ENCODE results near the gene ARHGEF19.
"Not testable (repeated sequence)": the region's sequence is repeated elsewhere in the genome, so short reads cannot be mapped to it uniquely, and the experiment has no call there.

The ARHGEF19 gene

GRCh38 chr1:16235347-16235746, 22.9 kb upstream of the ARHGEF19 start:
- H3K27me3 Mint-ChIP-seq = no peaks in the 10 kb centered on the region
- H3K9me3 Mint-ChIP-seq = no peaks in the 10 kb centered on the region
- no peaks in the 10 kb centered on the region for H3K36me3 Mint-ChIP-seq
- peak overlapping the region; percentile 47 for H3K4me3 Mint-ChIP-seq
- peak overlapping the region; percentile 59 for H3K27ac Mint-ChIP-seq
- H3K4me1 Mint-ChIP-seq = peaks cover 25% of the 10 kb centered on the region

GRCh38 chr1:16233431-16233830, 21.0 kb upstream of the ARHGEF19 start:
- H3K4me3 Mint-ChIP-seq = no peak overlapping the region
- H3K27ac Mint-ChIP-seq = no peak overlapping the region
- H3K36me3 Mint-ChIP-seq = no peaks in the 10 kb centered on the region
- H3K4me1 Mint-ChIP-seq = peaks cover 24% of the 10 kb centered on the region
- no peaks in the 10 kb centered on the region for H3K9me3 Mint-ChIP-seq
- peaks cover 5% of the 10 kb centered on the region for H3K27me3 Mint-ChIP-seq

- no peaks in the 10 kb centered on the region for H3K36me3 Mint-ChIP-seq
- no peak overlapping the region for H3K27ac Mint-ChIP-seq
- H3K4me3 Mint-ChIP-seq = no peak overlapping the region
- peaks cover 25% of the 10 kb centered on the region for H3K4me1 Mint-ChIP-seq
- H3K27me3 Mint-ChIP-seq = peaks cover 15% of the 10 kb centered on the region
- H3K9me3 Mint-ChIP-seq = no peaks in the 10 kb centered on the region
Observed at GRCh38 chr1:16232316-16232710, 19.9 kb upstream of the ARHGEF19 start.

DNA sequence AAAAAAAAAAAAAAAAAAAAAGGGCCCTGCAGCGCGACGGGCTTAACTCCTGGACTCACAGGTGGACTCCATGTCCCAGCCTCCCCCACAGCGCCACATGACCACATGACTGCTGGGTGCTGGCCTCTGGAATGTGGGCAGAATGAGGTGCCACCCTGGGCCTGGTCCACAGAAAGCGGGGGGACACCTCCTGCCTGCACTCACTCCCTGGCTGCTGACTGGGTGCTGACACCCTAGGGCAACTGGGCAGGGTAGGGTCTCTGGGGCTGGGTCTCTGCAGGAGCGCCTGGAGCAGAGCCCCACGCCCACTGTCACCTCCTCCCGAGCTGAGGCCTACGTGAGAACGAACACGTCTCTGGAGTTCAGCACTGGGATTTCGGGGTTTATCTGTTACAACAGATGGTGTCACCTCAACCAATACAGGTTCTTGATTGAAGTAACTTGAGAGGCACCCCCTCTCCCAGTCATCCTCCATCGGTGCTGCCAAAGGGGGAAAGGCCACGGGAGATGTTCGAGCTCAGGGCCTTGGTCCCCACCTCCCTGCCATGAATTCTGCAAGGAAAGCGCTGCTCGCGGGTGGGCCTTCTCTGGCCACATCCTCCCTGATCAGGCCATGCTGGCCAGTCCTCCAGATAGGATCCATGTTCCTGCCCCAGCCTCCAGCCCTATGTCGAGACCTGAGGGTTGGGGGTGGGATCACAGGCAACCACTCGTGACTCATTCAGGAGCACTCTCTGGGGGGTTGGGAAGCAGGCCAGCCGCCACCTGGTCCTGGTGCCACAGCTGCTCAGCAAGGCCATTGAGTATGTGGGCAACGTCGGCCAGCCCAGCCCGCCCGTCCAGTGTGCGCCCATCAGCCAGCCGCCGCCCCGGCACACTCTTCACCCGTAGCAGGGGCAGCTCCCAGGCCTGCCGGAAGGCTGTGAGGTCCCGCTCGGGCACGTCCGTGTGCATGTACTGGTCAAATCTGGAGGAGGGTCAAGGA, 19.2 kb upstream of the ARHGEF19 start:
- Mint-ChIP-seq H3K9me3 (no peaks in the 10 kb centered on the region), H3K27ac (no peak overlapping the region), H3K4me3 (no peak overlapping the region)

GRCh38 chr1:16230744-16231143, 18.3 kb upstream of the ARHGEF19 start:
- Mint-ChIP-seq H3K4me3 (no peak overlapping the region), H3K27me3 (peaks cover 24% of the 10 kb centered on the region), H3K27ac (no peak overlapping the region), H3K9me3 (no peaks in the 10 kb centered on the region), H3K4me1 (peaks cover 15% of the 10 kb centered on the region), H3K36me3 (peaks cover 5% of the 10 kb centered on the region)

More for the DNA sequence above, 19.2 kb upstream of the ARHGEF19 start:
- H3K27me3 Mint-ChIP-seq = peaks cover 17% of the 10 kb centered on the region
- peaks cover 22% of the 10 kb centered on the region for H3K4me1 Mint-ChIP-seq
- H3K36me3 Mint-ChIP-seq = no peaks in the 10 kb centered on the region

- H3K27me3 Mint-ChIP-seq = peaks cover 24% of the 10 kb centered on the region
- H3K27ac Mint-ChIP-seq = no peak overlapping the region
- no peak overlapping the region for H3K4me3 Mint-ChIP-seq
- H3K36me3 Mint-ChIP-seq = peaks cover 5% of the 10 kb centered on the region
- H3K4me1 Mint-ChIP-seq = peaks cover 12% of the 10 kb centered on the region
- no peaks in the 10 kb centered on the region for H3K9me3 Mint-ChIP-seq
Observed at GRCh38 chr1:16229976-16230740, 17.7 kb upstream of the ARHGEF19 start.

- peaks cover 10% of the 10 kb centered on the region for H3K4me1 Mint-ChIP-seq
- H3K4me3 Mint-ChIP-seq = no peak overlapping the region
- H3K27ac Mint-ChIP-seq = no peak overlapping the region
- peaks cover 27% of the 10 kb centered on the region for H3K27me3 Mint-ChIP-seq
- H3K9me3 Mint-ChIP-seq = no peaks in the 10 kb centered on the region
- H3K36me3 Mint-ChIP-seq = peaks cover 5% of the 10 kb centered on the region
Observed at GRCh38 chr1:16226490-16227179, 14.2 kb upstream of the ARHGEF19 start.

DNA sequence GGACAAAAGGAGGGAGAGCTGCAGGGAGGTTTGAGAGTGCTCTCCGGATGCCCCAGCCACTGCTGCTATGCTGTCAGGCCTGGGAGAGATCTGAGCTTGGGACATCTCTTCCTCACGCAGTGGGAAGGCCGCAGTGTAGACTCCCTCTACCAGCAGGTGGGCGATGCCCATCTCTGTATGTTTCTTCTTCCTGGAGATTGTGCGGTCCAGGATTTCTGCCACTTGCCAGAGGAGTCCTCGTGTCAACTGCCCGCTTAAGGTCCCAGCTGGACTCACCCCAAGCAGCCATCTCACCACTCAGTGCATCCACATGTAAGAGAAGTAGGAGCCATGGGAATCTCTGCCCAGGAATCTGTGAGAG, 13.7 kb upstream of the ARHGEF19 start:
- Mint-ChIP-seq H3K9me3 (no peaks in the 10 kb centered on the region), H3K27me3 (peaks cover 27% of the 10 kb centered on the region), H3K27ac (no peak overlapping the region)

DNA sequence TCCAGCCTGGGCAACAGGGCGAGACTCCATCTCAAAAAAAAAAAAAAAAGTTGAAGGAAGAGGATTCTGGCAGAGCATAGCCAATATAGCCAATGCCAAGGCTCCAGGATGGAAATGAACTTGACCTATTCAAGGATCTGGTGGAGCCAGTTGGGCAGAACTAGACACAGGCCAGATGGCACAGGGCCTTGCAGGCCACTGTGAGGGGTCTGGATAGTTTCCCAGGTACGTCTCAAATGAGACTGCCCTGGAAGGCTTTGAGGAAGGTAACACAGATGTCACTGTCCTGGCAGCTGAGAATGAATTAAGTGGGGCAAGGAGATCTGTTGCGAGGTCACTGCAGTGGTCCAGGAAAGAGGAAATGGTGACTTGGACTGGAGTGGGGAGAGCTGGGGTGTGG, 12.0 kb upstream of the ARHGEF19 start:
- no peak overlapping the region for H3K27ac Mint-ChIP-seq
- peaks cover 27% of the 10 kb centered on the region for H3K27me3 Mint-ChIP-seq
- peaks cover 10% of the 10 kb centered on the region for H3K4me1 Mint-ChIP-seq
- peaks cover 5% of the 10 kb centered on the region for H3K36me3 Mint-ChIP-seq
- no peaks in the 10 kb centered on the region for H3K9me3 Mint-ChIP-seq
- H3K4me3 Mint-ChIP-seq = no peak overlapping the region

More for the DNA sequence above, 13.7 kb upstream of the ARHGEF19 start:
- Mint-ChIP-seq H3K4me3 (no peak overlapping the region), H3K36me3 (peaks cover 5% of the 10 kb centered on the region), H3K4me1 (peaks cover 10% of the 10 kb centered on the region)

DNA sequence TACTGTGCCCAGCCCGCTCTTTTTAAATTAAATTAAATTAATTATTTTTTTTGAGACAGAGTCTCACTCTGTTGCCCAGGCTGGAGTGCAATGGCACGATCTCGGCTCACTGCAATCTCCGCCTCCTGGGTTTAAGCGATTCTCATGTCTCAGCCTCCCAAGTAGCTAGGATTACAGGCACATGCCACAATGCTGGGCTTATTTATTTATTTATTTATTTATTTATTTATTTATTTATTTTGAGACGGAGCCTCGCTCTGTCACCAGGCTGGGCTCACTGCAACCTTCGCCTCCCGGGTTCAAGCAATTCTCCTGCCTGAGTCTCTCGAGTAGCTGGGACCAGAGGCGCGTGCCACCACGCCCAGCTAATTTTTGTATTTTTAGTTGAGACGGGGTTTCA, 10.3 kb upstream of the ARHGEF19 start:
- Mint-ChIP-seq H3K27me3 (peaks cover 16% of the 10 kb centered on the region), H3K4me1 (peaks cover 11% of the 10 kb centered on the region)
- H3K27ac Mint-ChIP-seq, H3K9me3 Mint-ChIP-seq, H3K4me3 Mint-ChIP-seq, H3K36me3 Mint-ChIP-seq: not testable (repeated sequence)

GRCh38 chr1:16221499-16221898, 9.0 kb upstream of the ARHGEF19 start:
- H3K9me3 Mint-ChIP-seq = no peaks in the 10 kb centered on the region
- H3K4me1 Mint-ChIP-seq = peaks cover 12% of the 10 kb centered on the region
- no peak overlapping the region for H3K4me3 Mint-ChIP-seq
- peaks cover 10% of the 10 kb centered on the region for H3K27me3 Mint-ChIP-seq
- no peak overlapping the region for H3K27ac Mint-ChIP-seq
- peaks cover 5% of the 10 kb centered on the region for H3K36me3 Mint-ChIP-seq

DNA sequence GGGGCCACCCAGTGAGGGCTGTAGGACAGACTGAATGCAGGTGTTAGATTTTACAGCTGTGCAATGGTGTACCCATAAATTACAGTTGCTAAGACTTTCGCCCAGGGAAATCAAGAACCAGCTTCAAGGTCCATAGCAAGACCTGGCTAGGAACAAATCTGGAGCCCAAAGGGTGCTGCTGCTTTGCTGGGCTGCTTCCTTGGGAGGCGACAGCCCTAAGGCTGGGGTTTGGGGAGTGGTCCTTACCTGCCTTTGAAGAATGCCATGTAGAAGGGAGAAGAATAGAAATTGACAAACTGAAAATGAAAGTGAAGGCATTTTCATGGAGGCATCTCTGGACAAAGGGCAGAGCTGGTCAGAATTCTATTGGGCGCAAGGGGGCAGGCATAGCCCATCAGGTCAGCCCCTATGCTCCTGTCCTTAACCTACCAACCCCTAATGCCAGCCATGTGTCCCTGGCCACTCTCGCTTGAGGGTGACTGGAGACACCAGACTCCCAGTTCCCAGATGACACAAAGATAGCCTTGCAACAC, 7.6 kb upstream of the ARHGEF19 start:
- Mint-ChIP-seq H3K36me3 (no peaks in the 10 kb centered on the region), H3K27me3 (peaks cover 3% of the 10 kb centered on the region), H3K4me1 (peaks cover 16% of the 10 kb centered on the region), H3K9me3 (no peaks in the 10 kb centered on the region), H3K27ac (peak overlapping the region; percentile 81), H3K4me3 (no peak overlapping the region)

DNA sequence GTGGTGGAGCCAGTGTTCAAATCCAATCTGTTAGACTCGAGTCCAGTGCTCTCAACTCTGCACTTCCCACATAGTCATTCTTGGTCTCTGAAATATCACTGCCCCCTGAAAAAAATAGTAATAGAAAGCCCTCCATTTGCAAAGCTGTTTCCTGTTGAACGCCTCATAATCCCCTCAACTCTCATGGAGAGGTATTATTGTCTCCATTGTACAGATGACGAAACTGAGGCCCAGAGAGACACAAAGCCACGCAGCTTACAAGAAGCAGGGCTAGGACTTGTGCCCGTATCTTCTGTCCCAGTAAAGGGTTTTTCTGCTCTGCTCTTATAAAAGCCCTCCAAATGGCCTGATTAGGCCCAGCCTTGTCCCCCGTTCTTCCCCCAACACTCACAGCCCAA, 6.2 kb upstream of the ARHGEF19 start:
- no peaks in the 10 kb centered on the region for H3K9me3 Mint-ChIP-seq
- no peak overlapping the region for H3K4me3 Mint-ChIP-seq
- no peaks in the 10 kb centered on the region for H3K27me3 Mint-ChIP-seq
- H3K4me1 Mint-ChIP-seq = peaks cover 16% of the 10 kb centered on the region
- peak overlapping the region; percentile 77 for H3K27ac Mint-ChIP-seq
- no peaks in the 10 kb centered on the region for H3K36me3 Mint-ChIP-seq

DNA sequence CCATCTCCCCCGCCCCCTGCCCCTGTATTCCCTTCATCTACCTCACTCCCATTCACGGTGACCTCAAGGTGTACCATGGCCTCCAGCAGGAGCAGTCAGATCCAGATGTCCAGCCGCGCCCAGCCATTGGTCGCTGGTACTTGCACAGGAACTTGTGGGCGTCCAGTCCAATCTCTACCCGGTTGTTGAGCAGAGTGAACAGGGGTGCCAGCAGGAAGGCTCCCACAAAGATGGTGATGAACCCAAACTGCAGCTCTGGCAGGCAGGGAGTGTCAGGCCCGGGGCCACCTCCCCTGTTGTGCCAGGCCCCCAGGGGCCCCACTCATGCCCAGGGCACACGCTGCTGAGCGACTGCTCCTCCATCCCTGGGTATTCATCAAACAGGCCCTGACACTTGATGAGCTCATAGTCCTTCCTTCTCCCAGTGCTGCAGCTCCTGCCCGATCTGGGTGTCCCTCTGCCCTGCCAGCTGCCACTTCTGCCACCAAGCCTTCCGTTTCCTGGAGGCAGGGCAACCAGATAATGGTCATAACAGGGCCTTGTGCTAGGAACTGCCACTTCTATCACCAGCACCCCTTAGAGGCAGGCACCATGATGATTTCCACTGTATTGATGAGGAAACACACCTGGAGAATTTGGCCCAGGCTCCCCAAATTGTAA, 5.7 kb upstream of the ARHGEF19 start:
- H3K9me3 Mint-ChIP-seq = no peaks in the 10 kb centered on the region
- peaks cover 16% of the 10 kb centered on the region for H3K4me1 Mint-ChIP-seq
- peak overlapping the region; percentile 77 for H3K27ac Mint-ChIP-seq
- H3K27me3 Mint-ChIP-seq = no peaks in the 10 kb centered on the region
- H3K36me3 Mint-ChIP-seq = no peaks in the 10 kb centered on the region
- H3K4me3 Mint-ChIP-seq = peak overlapping the region; percentile 59

Data from activated naive CD4-positive, alpha-beta T cell treated with anti-CD3 and anti-CD28 coated beads, Interleukin-2, amount 50 U/mL, for 24 hours (primary cell).